GM18502 (cell line): Measurements from ENCODE around the gene RER1.

Experiments
- ATAC-seq: cut with Tn5 transposase; IDR thresholded peaks from one replicate; pipeline ENCODE4 v1.9.1; 2021; ENCODE audit warnings: mild to moderate bottlenecking; ENCODE audit not compliant: unreplicated experiment, poor library complexity

RER1 gene

DNA sequence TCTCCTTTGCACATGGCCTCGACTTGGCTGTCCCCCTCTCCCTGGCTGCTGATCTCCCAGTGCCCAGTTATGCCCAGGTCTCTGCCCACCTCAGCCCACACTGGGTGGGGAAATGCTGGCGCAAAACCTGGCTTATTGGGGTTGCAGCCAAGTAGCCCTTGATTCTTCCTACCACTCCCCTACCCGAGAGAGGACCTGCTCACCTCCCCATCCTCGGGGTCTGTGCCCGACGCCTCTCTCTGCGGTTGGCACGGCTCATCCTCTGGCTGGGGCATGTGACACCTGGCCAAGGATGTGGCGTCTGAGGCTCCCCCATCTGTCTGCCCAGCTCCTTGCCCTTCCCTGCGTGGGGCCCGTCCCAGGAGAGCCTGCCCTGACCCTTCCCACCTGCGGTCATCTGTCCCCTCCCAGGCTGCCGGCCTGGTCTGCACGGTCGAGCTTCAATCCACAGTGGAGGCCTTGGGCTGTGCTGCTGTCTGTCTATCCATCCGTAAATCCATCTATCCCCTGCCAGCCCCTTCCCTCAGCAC lies 27.2 kb downstream of the RER1 start:
- ATAC-seq: no peak

DNA sequence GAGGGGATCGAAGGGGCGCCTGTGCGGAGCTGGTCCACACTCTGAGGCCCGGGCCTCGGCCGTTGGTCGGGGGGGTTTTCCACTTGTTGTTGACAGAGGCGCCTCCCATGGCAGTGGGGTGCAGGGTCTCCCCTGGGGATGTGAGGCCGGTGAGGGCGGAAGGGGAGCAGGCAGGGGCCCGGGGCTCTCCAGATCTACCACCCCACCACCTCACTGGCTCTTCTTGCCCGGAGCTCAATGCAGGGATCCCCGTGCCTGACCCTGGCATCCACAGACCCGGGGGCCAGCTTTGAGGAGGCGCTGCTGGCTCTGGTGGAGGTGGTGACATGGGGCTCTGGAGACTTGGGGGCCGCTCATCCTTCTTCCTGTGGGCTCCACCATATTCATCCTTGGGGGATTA lies 27.8 kb downstream of the RER1 start:
- no peak for ATAC-seq

DNA sequence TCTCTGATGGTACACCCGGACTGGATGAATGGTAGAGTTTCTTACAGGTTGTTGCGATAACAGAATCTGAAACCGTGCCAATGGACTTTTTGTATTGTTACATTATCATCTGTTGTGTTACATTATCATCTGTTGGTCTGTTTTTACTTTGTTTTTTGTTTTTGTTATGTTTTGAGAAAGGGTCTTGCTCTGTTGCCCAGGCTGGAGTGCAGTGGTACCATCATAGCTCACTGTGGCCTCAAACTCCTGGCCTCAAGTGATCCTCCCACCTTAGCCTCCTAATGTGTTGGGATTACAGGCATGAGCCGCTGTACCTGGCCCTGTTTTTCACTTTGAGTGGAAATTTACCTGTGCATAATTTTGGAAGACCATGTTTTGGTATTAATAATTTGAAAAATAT lies 30.9 kb downstream of the RER1 start:
- no peak for ATAC-seq

DNA sequence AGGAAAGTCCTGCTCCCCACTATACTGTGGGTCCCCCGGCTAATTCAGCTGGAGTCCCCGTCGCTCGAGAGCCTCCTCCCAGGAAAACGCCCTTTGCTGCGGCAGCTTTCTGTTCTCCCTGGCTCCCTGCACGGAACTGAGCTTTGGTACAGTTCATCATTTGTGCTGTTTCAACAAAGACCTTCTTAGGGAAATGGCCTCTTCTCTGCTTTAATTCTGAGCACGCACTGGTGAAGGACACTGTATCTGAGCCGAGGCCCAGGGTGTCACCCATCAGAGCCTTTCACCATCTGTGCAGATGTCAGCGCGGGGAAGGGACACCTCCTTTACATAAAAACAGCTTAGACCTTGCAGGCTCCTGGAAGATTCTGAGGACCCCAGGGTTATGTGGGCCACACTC lies 34.3 kb downstream of the RER1 start:
- no peak for ATAC-seq

DNA sequence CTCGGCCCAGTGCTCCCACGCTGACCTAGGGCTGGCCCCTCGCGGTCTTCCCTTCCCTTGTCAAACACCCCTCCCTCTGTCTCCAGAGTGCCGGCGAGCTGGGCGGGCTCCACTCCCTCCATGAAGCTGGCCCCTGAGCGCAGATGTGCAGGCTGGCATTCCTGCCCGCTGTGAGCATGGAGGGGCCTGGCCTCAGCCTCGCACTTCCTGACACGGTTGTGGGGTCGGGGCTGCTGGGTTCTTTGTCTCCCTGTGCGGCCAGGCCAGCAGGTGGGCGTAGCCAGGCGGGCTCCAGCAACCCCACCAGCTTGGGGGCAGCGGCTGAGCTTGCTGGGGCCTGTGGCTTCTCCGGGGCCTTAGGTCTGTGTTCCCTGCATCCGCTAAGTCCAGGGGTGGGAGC lies 34.9 kb downstream of the RER1 start:
- no peak for ATAC-seq

DNA sequence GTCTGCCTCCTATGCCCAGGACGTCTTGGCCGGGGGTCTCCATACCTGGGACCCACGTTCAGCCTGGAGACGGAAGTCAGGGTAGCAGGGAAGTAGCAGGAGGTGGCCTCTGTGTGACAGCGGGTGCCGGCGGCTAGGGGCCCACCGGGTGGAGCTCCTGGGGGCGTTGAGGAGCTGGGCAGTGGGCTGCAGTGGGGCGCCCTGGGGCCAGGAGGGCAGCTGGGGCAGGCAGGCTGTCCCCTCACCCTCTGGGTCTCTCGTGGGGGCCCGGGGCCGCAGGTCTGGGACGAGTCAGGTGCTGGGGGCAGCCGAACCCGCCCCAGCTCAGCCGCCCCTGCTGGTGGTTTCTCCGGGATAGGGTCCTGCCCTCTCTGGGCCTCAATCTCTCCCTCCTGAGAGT lies 35.4 kb downstream of the RER1 start:
- no peak for ATAC-seq

DNA sequence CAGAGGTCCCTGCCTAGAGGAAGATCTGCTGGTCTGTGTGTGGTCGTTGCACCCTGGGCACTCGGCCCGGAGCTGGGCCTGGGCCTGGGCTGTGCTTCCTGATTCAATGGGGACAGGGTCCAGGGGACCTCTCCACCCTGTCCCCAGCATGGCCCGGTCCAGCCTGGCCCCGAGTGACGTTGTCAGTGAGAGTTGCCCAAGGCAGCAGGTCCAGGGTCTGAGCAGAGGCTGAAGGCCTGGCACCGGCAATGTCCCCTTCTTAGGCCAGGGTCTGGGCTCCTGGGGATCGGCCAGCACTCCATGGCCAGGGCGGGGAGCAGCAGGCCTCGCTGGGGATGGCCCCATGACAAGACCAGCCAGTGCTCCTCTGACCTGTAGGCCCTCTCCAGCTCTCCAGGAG lies 36.3 kb downstream of the RER1 start:
- ATAC-seq: no peak

DNA sequence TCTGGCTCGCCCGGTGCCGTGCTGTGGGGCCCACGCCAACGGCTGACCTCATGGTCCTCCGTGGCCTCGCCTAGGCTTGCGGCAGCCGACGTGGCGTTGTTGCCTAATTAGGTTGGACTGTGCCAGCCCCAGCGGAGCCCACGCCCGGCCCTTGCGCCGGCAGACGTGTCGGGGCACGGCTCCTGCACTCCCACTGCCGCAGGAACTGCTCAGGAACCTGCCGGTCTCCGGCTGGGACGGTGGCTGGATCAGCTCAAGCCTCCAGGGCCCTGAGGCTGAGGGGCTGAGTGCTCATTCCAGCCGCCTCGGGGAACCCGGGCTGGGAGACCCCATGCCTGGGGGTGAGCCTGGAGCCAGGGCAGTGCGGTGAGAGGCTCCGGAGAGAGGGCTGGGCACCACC lies 36.8 kb downstream of the RER1 start:
- ATAC-seq: no peak

DNA sequence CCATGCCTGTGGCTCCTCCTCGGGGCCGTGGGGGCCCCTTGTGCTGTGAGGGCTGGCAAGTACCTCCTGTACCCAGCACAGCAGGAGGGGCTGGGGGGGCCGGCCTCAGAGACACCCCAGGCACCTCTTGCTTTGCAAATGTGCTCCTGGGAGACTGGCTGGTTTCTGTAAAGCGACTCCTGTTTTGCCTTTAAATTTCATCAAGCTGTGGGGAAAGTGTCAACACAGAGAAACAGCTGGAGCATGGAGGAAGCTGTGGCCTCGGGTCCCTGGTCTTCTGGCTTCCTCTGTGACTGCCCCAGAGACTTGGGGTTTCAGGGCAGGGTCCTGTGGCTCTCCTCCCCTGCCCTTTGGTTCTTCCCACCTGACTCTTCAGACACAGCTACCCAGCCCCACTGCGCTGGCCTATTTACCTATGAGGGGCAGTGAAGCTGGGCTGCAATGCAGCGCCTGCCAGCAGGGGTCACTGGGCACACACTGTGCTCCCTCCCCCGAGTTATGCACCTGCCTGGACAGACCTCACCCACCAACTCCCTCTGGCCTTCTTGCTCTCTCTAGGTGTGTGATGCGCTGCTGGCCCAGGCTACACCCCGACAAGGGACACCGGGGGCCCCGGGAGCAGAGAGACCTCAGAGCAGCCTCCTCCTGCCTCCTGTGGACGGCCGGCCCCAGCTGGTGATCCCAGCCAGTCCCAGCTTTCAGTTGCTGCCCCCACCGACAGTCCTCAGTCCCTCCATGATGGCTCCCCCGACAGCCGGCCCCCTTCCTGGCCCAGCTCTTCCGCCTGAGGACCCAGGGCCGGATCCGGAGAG lies 38.3 kb downstream of the RER1 start:
- no peak for ATAC-seq

DNA sequence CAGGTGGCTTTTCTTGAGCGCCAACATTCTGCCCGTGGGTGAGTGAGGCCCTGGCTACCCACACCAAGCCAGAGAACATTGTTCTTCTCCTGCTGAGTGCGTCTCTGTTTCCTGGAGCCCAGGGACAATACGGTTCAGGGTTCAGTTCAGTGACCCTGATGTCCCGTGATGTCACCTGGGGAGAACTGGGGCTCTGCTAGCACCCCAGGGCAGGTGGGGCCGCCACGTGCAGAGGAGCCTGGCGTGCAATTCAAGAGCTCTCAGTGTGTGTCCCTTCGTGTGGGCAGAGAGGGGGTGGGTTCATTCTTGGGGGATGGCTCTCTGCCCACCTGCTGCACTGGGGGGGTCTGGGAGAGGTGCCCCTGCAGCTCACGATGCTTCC lies 38.9 kb downstream of the RER1 start:
- no peak for ATAC-seq

DNA sequence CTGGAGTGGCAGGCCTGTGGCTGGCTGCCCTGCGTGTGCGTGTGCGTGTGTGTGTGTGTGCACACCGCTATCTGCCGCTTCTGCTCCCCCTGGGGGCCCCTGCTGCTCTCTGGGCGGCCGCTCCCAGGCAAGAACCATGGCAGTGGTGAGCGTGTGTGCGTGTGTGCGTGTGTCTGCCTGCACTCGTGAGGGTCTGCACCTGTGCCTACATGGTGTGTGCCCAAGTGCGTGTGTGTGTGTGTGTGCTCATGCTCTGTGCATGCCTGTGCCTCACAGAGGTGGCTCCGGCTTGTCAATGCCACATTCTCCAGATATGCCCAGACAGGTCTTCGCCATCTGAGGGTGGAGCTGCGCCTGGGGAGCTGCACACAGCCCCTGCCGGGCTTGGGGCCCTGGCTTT lies 39.5 kb downstream of the RER1 start:
- no peak for ATAC-seq

DNA sequence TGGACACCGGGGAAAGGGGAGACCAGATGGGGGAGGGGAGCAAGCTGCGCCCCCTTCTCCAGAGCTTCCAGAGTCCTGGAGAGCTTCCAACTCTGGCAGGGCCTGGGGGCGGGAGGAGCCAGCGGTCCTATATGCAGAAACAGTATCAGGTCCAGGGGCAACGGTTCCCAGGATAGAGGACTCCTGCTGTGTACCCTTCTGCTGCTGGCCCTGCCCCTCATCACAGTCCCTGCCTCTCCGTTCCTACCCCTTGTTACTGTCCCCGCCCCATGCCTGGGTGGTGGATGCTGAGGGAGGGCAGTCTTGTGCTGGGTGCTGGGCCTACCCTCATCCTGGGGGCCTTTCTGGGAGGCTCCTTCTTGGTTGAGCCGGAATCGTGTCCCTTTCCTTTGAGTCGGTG lies 39.9 kb downstream of the RER1 start:
- ATAC-seq: no peak

DNA sequence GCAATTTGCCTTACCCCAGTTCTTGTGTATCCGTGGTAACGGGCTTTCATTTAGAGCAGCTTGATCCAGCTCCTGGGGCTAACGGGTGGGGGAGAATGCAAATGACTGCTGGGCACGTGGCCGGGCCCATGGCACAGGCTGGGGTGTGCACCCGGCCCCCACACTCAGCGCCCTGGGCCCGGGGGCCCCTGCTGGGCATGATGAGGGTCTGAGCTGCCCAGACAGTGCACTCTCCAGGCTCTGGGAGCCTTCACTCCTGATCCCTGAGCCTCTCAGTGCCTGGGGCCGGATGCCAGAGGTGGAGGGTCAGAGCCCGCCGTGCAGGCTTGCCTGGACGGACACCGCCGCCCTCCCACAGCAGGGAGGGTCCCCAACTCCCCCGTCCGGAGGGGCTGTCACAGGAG lies 40.8 kb downstream of the RER1 start:
- ATAC-seq: no peak

DNA sequence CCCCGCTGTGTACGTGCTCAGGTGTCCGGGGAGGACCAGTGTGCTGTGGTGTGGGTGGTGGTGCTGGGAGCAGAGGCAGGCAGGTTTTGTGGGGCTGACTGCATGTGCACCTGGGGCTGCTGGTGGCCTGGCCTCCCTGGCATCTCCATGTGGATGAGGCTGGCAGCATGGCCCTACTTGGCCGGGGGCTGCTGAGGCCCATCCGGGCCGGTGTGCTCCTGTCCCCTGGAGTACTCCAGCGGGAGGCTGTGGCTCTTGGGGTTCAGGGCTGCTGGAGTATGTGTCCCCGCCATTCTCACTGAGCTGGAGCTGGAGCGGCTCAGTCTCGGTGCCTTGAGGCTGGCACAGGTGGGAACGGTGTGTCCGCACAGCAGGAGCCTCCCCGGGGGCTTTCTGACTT lies 41.6 kb downstream of the RER1 start:
- ATAC-seq: no peak

DNA sequence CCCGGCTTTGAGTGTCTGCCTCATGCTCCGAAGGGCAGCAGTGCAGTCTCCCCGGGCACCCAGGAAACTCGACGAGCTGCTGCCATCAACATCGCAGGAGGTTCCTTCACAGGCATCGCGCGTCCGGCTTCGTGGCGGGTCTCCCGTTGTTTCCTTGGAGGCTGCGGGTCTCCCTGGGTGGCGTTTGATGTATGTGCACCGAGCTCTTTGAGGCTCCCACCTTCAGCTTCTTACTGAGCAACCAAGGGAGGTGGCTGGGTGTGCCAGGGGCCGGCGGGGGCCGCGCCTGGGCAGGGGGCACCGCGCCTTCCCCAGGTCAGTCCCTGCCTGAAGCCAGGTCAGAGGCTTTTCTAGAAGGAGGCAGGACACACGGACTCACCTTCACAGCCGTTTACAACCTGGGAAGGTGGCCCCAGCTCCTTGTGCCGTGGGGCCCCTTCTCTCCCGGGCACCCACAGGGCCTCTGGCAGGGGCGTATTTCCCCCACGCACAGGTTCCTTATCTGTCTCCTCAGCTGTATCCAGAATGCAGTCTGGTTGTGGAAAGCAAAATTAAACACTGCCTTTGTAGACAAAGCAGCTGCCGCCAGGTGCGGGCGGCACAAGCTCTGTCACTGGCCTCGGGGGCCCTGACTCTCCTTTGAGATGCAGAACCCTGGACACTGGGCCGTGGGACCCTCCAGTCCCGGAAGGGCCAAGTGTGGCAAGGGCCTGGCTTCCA lies 42.5 kb downstream of the RER1 start:
- no peak for ATAC-seq

DNA sequence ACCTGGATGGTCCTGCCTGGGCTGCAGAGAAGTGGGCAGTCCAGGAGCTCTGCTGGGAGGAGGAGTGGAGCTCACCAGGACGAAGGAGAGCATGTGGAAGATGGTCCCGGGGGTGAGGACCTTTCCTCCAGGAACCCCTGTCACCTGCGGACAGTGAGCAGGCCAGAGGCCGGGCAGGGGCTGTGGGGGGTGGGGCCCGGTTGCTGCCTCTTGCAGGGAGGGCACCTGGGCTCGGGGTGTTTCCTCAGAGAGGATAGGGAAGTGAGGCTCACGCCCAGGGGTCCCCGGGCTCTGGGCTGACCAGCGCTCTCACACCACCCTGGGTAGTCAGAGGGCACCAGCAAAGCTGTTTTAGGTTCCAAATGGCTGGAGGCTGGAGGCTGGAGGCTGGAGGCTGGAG lies 43.5 kb downstream of the RER1 start:
- no peak for ATAC-seq

DNA sequence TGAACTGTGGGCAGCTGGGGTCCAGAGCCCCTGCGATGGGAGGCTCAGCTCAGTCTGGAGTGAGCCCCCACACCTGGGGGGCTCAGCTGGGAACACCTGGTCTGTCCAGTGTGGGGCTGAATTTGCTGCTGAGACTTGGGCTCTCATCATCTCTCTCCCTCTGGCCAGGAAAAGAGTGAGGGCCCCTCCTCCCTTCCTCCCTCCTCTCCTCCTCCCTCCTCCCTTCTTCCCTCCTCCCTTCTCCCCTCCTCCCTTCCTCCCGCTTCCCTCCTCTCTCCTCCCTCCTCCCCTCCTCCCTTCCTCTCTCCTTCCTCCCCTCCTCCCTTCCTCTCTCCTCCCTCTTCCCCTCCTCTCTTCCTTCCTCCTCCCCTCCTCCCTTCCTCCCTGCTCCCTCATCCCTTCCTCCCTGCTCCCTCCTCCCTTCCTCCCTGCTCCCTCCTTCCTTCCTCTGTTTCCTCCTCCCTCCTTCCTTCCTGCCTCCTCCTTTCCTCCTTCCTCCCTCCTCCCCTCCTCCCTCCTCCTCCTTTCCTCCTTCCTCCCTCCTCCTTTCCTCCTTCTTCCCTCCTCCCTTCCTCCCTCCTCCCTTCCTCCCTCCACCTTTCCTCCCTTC lies 44.2 kb downstream of the RER1 start:
- ATAC-seq: no peak

DNA sequence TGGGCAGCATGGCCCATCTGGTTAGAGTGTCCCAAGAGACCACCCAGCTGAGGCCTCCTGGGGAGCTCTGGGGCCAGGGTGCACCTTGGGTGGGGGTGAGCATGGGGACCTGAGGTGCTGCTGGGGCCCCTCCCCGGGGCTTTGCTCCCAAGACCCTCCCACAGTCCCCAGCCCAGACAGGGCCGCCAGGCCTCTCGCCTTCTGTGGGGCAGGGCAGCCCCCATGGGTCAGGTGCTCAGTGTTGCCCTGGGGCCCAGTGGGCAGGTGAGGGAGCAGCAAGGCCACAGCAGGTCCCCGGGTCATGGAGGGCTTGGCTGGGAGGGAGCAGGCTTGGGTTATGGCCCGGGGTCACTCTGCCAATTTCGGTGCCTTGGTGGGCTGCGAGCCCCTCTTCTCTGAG lies 45.2 kb downstream of the RER1 start:
- no peak for ATAC-seq

DNA sequence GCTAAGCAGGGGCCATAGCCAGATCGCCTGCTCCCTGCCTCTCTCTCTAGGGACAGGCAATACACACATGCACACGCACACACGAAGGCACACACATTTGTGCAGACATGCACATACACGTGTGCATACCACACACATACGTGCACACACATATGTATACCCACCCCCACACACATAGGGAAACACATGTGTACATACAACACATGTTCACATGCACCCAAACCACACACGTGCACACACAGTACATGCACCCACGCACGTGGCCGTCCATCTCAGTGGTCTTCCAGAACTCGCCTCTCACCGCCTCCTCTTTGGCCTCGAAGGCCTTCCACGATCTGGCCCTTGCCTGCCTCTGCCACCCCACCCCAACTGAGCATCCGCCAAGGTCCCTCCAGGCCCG lies 46.0 kb downstream of the RER1 start:
- no peak for ATAC-seq

DNA sequence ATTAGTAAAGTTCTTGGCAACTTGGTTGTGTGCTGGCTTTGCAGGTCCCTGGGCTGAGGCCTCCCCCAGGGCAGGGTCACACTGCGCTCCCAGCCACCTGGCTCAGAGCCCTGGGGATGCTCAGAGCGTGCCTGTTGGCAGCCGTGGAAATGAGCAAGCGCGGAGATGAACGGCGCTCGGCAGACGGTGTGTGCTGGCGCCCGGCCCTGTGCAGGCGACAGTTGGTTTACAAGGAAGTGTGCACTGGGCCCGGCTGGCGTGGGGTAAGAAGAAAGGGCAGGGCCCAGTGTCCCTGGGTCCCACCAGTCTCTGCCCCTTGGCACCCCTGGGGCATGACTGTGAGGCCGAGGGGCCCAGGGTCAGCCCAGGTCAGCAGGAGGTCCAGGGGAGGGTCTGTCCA lies 46.4 kb downstream of the RER1 start:
- ATAC-seq: no peak

DNA sequence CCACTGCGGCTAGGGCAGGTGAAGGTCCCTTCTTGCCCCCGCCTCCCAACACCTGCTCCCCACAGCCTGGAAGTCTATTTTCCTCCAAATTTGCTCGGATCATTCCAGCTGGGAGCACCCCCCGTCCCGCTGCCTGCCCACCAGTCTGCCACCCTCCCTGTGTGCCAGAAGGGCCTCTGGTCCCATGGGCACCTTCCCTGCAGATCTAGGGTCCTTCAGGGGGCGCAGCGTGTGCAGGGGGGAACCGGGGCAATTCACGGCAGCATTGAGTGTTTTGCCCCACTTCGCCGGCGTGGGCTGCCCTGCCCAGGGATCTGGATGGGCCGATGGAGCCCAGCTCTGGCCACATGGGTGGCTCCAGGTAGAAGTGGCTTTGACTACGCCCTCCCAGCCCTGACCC lies 47.0 kb downstream of the RER1 start:
- no peak for ATAC-seq
